Measurements from ENCODE around the gene CD1D. TPM values are rescaled to one million over a fixed set of nuclear protein-coding genes. Genes with fewer than 3 reads are reported as not detected.

Gene CD1D
- total RNA-seq, 1 experiment from 2014 or later = not detected

DNA sequence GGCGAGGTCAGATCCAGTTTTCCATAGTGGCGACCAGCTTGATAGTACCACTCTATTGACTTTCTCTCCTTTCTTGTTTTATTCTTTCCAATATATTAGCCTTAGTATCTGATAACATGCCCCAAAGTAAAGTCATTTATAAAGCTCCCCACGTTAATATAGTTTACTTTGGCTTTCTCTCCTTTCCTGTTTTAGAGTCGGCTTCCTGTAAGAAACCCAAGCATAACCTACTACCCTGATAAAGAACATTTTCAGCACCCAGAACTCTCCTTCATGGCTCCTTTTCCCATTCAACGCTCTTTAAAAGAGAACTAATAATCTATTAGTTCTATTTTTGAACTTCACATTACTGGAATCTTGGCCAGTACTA is 23.7 kb downstream of the CD1D start:
- no peak overlapping the region for H3K9ac ChIP-seq (ENCODE audit: low read length)
- H3K36me3 ChIP-seq (ENCODE audit: control insufficient read depth in 1 of 2, insufficient read depth in 2 of 2, low read length in 2 of 2) = no peaks in the 10 kb centered on the region
- H3K4me3 ChIP-seq (replicated peaks in 1 of 2; ENCODE audit: low read depth in 1 of 2, low read length in 2 of 2) = no peak overlapping the region
- no TSS peak for BruUV-seq (replicated peaks)
- DNase-seq (ENCODE audit: low read depth, low spot score) (no peak), ATAC-seq (no peak)
- H3K9me2 ChIP-seq (ENCODE audit: insufficient read depth) = no peaks in the 10 kb centered on the region
- peaks cover 10% of the 10 kb centered on the region; the same call in 1 of the 2 replicates for H3K27me3 ChIP-seq (ENCODE audit: insufficient read depth, low read length)
- ChIA-PET POLR2A (no interaction called here), RAD21 (ENCODE audit: low non-redundant PET in 1 of 2, low total read pairs in 2 of 2, uncharacterized antibody in 2 of 2, unreplicated experiment in 2 of 2) (no interaction called here), CTCF (interaction anchor here (0.9 to 2.4 kb wide), 10 partner anchors 9 to 868 kb away, joined by 3 to 15 read pairs (median 3); partner anchors contain the start of gene CD1D)
- no peaks in the 10 kb centered on the region for H3K79me2 ChIP-seq (ENCODE audit: insufficient read depth, low read length)
- no peaks in the 10 kb centered on the region for H4K20me1 ChIP-seq (ENCODE audit: insufficient read depth)
- H3K4me2 ChIP-seq (ENCODE audit: low read length) = no peak overlapping the region
- no peaks in the 10 kb centered on the region for H3K4me1 ChIP-seq (ENCODE audit: control insufficient read depth in 1 of 2, insufficient read depth in 2 of 2, low read length in 2 of 2)
- TF ChIP-seq SP1 (IDR thresholded peaks at IDR 0.05; ENCODE audit: low read depth) (no peak), SIN3A (IDR thresholded peaks at IDR 0.05; ENCODE audit: low read depth) (no peak), RAD21 (IDR thresholded peaks at IDR 0.05; ENCODE audit: low read depth) (no peak), CEBPB (IDR thresholded peaks at IDR 0.05; ENCODE audit: low read depth) (no peak), SRF (IDR thresholded peaks at IDR 0.05; ENCODE audit: low read depth) (no peak), EZH2phosphoT487 (IDR thresholded peaks at IDR 0.05; ENCODE audit: borderline replicate concordance) (no peak), EGR1 (IDR thresholded peaks at IDR 0.05; ENCODE audit: low read depth) (no peak), CBX3 (IDR thresholded peaks at IDR 0.05; ENCODE audit: low read depth) (no peak), FOSL1 (IDR thresholded peaks at IDR 0.05; ENCODE audit: low read depth) (no peak)
- TF ChIP-seq, protein P1, sequence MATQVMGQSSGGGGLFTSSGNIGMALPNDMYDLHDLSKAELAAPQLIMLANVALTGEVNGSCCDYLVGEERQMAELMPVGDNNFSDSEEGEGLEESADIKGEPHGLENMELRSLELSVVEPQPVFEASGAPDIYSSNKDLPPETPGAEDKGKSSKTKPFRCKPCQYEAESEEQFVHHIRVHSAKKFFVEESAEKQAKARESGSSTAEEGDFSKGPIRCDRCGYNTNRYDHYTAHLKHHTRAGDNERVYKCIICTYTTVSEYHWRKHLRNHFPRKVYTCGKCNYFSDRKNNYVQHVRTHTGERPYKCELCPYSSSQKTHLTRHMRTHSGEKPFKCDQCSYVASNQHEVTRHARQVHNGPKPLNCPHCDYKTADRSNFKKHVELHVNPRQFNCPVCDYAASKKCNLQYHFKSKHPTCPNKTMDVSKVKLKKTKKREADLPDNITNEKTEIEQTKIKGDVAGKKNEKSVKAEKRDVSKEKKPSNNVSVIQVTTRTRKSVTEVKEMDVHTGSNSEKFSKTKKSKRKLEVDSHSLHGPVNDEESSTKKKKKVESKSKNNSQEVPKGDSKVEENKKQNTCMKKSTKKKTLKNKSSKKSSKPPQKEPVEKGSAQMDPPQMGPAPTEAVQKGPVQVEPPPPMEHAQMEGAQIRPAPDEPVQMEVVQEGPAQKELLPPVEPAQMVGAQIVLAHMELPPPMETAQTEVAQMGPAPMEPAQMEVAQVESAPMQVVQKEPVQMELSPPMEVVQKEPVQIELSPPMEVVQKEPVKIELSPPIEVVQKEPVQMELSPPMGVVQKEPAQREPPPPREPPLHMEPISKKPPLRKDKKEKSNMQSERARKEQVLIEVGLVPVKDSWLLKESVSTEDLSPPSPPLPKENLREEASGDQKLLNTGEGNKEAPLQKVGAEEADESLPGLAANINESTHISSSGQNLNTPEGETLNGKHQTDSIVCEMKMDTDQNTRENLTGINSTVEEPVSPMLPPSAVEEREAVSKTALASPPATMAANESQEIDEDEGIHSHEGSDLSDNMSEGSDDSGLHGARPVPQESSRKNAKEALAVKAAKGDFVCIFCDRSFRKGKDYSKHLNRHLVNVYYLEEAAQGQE (IDR thresholded peaks at IDR 0.05; ENCODE audit: low read depth) = no peak
- TF ChIP-seq, protein P2, sequence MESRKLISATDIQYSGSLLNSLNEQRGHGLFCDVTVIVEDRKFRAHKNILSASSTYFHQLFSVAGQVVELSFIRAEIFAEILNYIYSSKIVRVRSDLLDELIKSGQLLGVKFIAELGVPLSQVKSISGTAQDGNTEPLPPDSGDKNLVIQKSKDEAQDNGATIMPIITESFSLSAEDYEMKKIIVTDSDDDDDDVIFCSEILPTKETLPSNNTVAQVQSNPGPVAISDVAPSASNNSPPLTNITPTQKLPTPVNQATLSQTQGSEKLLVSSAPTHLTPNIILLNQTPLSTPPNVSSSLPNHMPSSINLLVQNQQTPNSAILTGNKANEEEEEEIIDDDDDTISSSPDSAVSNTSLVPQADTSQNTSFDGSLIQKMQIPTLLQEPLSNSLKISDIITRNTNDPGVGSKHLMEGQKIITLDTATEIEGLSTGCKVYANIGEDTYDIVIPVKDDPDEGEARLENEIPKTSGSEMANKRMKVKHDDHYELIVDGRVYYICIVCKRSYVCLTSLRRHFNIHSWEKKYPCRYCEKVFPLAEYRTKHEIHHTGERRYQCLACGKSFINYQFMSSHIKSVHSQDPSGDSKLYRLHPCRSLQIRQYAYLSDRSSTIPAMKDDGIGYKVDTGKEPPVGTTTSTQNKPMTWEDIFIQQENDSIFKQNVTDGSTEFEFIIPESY (IDR thresholded peaks at IDR 0.05; ENCODE audit: extremely low read depth, insufficient replicate concordance, low read length) = no peak
- TF ChIP-seq, protein P3, sequence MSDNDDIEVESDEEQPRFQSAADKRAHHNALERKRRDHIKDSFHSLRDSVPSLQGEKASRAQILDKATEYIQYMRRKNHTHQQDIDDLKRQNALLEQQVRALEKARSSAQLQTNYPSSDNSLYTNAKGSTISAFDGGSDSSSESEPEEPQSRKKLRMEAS (IDR thresholded peaks at IDR 0.05) = no peak
- TF ChIP-seq, protein P4, sequence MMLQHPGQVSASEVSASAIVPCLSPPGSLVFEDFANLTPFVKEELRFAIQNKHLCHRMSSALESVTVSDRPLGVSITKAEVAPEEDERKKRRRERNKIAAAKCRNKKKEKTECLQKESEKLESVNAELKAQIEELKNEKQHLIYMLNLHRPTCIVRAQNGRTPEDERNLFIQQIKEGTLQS (IDR thresholded peaks at IDR 0.05) = no peak
- intact Hi-C loops (cut with micrococcal nuclease) = loop anchor here (2.0 to 5.0 kb wide), 2 partner anchors 123 to 868 kb away; no protein-coding TSS in a partner anchor
- H3K27ac ChIP-seq (ENCODE audit: low read depth, low read length) = no peak overlapping the region
- no peaks in the 10 kb centered on the region for H3K9me3 ChIP-seq (ENCODE audit: control insufficient read depth in 1 of 2, insufficient read depth in 1 of 2, low read depth in 1 of 2, low read length in 2 of 2)
- H2AFZ ChIP-seq (ENCODE audit: low read depth, low read length, poor library complexity, severe bottlenecking) = no peak overlapping the region

Data from HCT116 (cell line).